ENCODE data around the gene APPBP2. TPM values are rescaled to one million over a fixed set of nuclear protein-coding genes. Genes with fewer than 3 reads are reported as not detected.
"Not testable (repeated sequence)": the region's sequence is repeated elsewhere in the genome, so short reads cannot be mapped to it uniquely, and the experiment has no call there.

APPBP2 gene
- total RNA-seq, 1 experiment from 2014 or later = 32.5 TPM

DNA sequence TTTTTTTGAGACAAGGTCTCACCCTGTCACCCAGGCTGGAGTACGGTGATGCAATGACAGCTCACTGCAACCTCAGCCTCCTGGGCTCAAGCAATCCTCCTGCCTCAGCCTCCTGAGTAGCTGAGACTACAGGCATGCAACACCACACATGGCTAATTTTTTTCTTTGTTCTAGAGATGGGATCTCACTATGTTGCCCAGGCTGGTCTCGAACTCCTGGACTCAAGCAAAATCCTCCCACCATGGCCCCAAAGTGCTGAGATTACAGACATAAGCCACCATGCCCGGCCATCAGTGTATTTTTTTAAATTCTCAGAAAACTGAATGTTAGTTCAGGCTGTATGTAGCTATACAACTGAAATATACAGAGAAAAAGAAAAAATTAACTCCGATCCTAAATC is 6.2 kb downstream of the APPBP2 start:
- Histone ChIP-seq H3K4me1 (replicated peaks; ENCODE audit: insufficient read depth) (peaks cover 11% of the 10 kb centered on the region), H4K20me1 (ENCODE audit: insufficient read depth) (peaks cover 55% of the 10 kb centered on the region), H3F3A (ENCODE audit: insufficient read depth, low read depth) (0 out of 2 replicates have a peak, but pooled peaks cover 3% of the 10 kb centered on the region), H3K36me3 (ENCODE audit: low read depth) (peaks cover 29% of the 10 kb centered on the region; the same call in 1 of the 2 replicates), H2AFZ (no peak overlapping the region), H3K27me3 (ENCODE audit: insufficient read depth, low read depth) (no peaks in the 10 kb centered on the region), H3K9me3 (ENCODE audit: insufficient read depth, low read depth) (no peaks in the 10 kb centered on the region), H3K9me2 (ENCODE audit: insufficient read depth) (no peaks in the 10 kb centered on the region), H3K4me2 (no peak overlapping the region), H3K4me3 (no peak overlapping the region), H3K79me2 (ENCODE audit: low read depth) (peaks cover 93% of the 10 kb centered on the region), H3K27ac (no peak overlapping the region)
- intact Hi-C loops (cut with micrococcal nuclease; ENCODE audit: unreplicated experiment) = no loop called here
- TF ChIP-seq CTCF (conservative IDR thresholded peaks at IDR 0.05) (no peak), EZH2 (IDR thresholded peaks at IDR 0.05; ENCODE audit: low read depth) (no peak)
- POLR2A ChIA-PET (ENCODE audit: unreplicated experiment) = no interaction called here
- no peak for DNase-seq
- CTCF ChIA-PET = no interaction called here
- no TSS peak for BruUV-seq (replicated peaks)

DNA sequence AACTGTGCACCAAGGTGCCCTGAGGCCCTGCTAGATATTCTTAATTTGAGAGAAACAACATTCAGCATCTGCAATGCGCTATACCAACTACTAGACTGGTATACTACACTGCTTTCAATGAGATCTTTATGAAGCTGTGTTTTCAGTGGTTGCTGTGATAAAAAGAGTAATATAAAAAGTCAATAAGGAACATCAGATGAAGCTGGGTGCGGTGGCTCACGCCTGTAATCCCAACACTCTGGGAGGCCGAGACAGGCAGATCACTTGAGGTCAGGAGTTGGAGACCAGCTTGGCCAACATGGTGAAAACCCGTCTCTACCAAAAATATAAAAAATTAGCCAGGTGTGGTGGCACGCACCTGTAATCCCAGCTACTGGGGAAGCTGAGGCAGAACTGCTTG is 10.4 kb downstream of the APPBP2 start:
- H3K4me2 ChIP-seq; H3K4me3 ChIP-seq; POLR2A ChIA-PET (ENCODE audit: unreplicated experiment); intact Hi-C loops (cut with micrococcal nuclease; ENCODE audit: unreplicated experiment); H3K27me3 ChIP-seq (ENCODE audit: insufficient read depth, low read depth); H3K4me1 ChIP-seq (replicated peaks; ENCODE audit: insufficient read depth); H3K27ac ChIP-seq; H3K9me2 ChIP-seq (ENCODE audit: insufficient read depth); CTCF ChIA-PET; BruUV-seq (replicated peaks); H3K9me3 ChIP-seq (ENCODE audit: insufficient read depth, low read depth); H3F3A ChIP-seq (ENCODE audit: insufficient read depth, low read depth); DNase-seq; H2AFZ ChIP-seq: not testable (repeated sequence)
- H3K79me2 ChIP-seq (ENCODE audit: low read depth) = peaks cover 74% of the 10 kb centered on the region
- H3K36me3 ChIP-seq (ENCODE audit: low read depth) = peaks cover 35% of the 10 kb centered on the region
- peaks cover 40% of the 10 kb centered on the region for H4K20me1 ChIP-seq (ENCODE audit: insufficient read depth)

- CTCF ChIA-PET; POLR2A ChIA-PET (ENCODE audit: unreplicated experiment): not testable (repeated sequence)
- peaks cover 42% of the 10 kb centered on the region for H4K20me1 ChIP-seq (ENCODE audit: insufficient read depth)
These were observed 10.8 kb downstream of the APPBP2 start for GRCh38 chr17:60515199-60515598.

GRCh38 chr17:60514500-60514899 is 11.5 kb downstream of the APPBP2 start:
- Histone ChIP-seq H3K36me3 (ENCODE audit: low read depth) (peaks cover 30% of the 10 kb centered on the region), H2AFZ (no peak overlapping the region), H3F3A (ENCODE audit: insufficient read depth, low read depth) (0 out of 2 replicates have a peak, but pooled peaks cover 5% of the 10 kb centered on the region), H3K27me3 (ENCODE audit: insufficient read depth, low read depth) (no peaks in the 10 kb centered on the region), H3K4me1 (replicated peaks; ENCODE audit: insufficient read depth) (no peaks in the 10 kb centered on the region), H3K79me2 (ENCODE audit: low read depth) (peaks cover 73% of the 10 kb centered on the region), H3K9me2 (ENCODE audit: insufficient read depth) (no peaks in the 10 kb centered on the region), H3K4me3 (no peak overlapping the region), H3K9me3 (ENCODE audit: insufficient read depth, low read depth) (no peaks in the 10 kb centered on the region), H3K4me2 (no peak overlapping the region), H3K27ac (no peak overlapping the region), H4K20me1 (ENCODE audit: insufficient read depth) (peaks cover 42% of the 10 kb centered on the region)
- CTCF ChIA-PET = no interaction called here
- intact Hi-C loops (cut with micrococcal nuclease; ENCODE audit: unreplicated experiment) = no loop called here
- DNase-seq = no peak
- no TSS peak for BruUV-seq (replicated peaks)
- POLR2A ChIA-PET (ENCODE audit: unreplicated experiment) = no interaction called here
- no peak for TF ChIP-seq EZH2 (IDR thresholded peaks at IDR 0.05; ENCODE audit: low read depth)
- no peak for TF ChIP-seq CTCF (conservative IDR thresholded peaks at IDR 0.05)

More at GRCh38 chr17:60515199-60515598, 10.8 kb downstream of the APPBP2 start:
- H3K27me3 ChIP-seq (ENCODE audit: insufficient read depth, low read depth); BruUV-seq (replicated peaks); H3F3A ChIP-seq (ENCODE audit: insufficient read depth, low read depth); H3K4me2 ChIP-seq; H3K9me3 ChIP-seq (ENCODE audit: insufficient read depth, low read depth); H3K4me3 ChIP-seq; H3K27ac ChIP-seq; DNase-seq; intact Hi-C loops (cut with micrococcal nuclease; ENCODE audit: unreplicated experiment); H3K4me1 ChIP-seq (replicated peaks; ENCODE audit: insufficient read depth); H3K9me2 ChIP-seq (ENCODE audit: insufficient read depth); H2AFZ ChIP-seq: not testable (repeated sequence)
- peaks cover 74% of the 10 kb centered on the region for H3K79me2 ChIP-seq (ENCODE audit: low read depth)
- H3K36me3 ChIP-seq (ENCODE audit: low read depth) = peaks cover 35% of the 10 kb centered on the region

Data from PC-9 (cell line).